HTR-8/SVneo (cell line): Measurements from ENCODE around the gene RAB6B.

Source experiments
- DNase-seq: peaks from one replicate; pipeline ENCODE4 v3.0.0; 2011; ENCODE audit warnings: low spot score, mixed read lengths; ENCODE audit not compliant: insufficient read length
- FAIRE-seq: peaks from 2 replicates; lab custom pipeline; 2011; peaks lifted over from hg19 to GRCh38; lab: Jason Lieb, UNC

RAB6B gene

GRCh38 chr3:133882986-133883586, 12.6 kb downstream of the RAB6B start:
- FAIRE-seq (no peak), DNase-seq (no peak)

DNA sequence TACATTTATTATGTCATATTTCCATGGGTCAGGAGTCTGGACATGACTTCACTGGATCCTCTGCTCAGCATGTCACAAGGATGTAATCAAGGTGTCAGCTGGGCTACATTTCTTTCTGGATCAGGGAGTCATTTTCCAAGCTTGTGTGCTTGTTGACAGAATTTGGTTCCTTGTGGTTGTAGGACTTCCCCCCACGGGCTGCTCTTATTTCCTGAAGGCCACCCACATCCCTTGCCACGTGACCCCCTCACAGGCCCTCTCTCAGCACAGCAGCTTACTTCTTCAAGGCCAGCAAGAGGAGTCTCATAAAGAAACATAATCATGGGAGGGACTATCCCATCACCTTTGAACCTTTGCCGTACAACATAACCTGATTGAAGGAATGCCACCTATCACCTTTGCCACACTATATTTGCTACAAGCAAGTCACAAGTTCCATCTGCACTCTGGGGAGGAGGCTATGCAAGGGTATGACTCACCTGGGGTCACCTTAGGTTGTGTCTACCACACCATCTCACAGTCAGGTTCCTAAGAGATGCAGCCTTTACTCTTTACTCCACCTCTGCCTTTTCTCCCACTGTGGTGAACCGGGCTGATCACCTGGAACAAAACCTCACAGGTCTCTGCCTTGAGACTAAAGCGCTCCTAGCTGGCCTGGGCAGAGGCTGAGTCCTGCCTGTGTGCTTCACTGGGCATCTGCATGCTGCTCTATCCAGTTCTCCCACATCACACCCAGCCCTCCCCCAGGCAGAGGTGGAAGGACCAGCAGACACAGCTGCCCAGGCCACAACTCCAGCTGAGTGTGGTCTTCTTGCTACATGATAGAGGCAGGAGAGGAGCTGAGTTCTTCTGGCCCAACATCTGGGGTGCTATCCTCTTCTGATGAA, 13.5 kb downstream of the RAB6B start:
- FAIRE-seq (no peak), DNase-seq (no peak)

DNA sequence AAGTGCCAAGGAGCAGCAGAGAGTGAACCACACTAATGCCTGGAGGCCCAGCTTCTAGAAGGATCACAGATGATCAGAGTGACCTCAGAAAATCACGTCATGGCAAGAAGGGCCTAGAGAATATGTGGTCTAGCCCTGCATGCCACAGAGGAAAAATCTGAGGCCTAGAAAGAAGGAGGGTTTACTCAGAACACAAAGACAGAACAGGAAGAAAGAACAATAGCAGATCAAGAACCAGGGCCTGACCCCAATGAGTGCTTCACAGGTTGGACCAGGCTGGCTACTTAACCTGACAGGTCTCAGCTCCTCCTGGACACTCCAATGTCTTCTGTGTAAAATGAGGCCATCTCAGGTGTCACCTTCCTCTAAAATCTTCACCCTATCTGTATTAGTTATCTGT, 14.2 kb downstream of the RAB6B start:
- no peak for FAIRE-seq
- DNase-seq = no peak

DNA sequence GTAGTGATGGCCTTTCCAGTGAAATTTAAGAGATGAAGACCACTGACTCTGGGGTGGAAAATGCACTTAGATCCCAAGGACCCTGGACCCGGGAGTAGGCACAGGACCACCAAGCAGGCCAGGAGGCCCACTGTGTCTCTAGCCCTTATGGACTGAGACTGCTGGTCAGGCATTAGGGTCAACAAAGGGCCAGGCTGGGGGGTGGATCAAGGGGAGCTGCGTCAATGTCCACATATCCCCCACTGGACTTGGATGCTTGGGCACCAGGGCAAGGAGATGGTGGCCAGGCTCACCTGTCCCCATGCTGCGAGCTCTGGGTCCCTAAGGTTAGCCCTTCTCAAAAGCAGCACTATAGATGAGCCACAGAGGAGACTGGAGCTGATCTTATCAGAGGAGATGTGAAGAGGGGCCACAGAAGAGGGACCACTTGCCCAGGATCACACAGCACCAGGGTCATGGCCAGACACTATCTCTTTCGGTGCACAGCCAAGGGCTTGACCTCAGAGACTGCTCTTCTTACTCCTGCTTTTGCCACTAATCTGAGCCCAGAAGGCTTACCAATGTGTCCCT, 14.7 kb downstream of the RAB6B start:
- FAIRE-seq (no peak), DNase-seq (no peak)

- FAIRE-seq (no peak), DNase-seq (no peak)
These were observed 15.4 kb downstream of the RAB6B start for GRCh38 chr3:133880287-133880686.

- DNase-seq (no peak), FAIRE-seq (no peak)
These were observed 17.2 kb downstream of the RAB6B start for GRCh38 chr3:133878518-133878917.

DNA sequence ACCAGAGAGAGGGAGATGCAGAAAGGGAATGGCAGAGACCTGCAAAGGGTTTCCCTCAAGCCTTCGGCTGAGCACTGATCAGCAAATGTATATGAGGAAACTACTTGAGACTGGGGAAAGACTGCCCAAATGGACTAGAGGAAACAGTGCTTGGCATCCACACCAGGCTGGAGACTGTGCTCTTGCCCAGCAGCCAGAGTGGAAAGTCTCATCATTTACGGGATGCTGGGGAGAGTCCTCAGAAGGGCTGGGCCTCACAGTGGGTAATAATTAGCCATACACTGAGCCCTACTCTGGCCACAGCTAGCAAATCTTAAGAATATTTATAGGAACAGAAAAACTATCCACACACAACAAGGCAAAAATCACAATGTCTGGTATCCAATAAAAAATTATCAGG, 18.5 kb downstream of the RAB6B start:
- DNase-seq = no peak
- FAIRE-seq = no peak

DNA sequence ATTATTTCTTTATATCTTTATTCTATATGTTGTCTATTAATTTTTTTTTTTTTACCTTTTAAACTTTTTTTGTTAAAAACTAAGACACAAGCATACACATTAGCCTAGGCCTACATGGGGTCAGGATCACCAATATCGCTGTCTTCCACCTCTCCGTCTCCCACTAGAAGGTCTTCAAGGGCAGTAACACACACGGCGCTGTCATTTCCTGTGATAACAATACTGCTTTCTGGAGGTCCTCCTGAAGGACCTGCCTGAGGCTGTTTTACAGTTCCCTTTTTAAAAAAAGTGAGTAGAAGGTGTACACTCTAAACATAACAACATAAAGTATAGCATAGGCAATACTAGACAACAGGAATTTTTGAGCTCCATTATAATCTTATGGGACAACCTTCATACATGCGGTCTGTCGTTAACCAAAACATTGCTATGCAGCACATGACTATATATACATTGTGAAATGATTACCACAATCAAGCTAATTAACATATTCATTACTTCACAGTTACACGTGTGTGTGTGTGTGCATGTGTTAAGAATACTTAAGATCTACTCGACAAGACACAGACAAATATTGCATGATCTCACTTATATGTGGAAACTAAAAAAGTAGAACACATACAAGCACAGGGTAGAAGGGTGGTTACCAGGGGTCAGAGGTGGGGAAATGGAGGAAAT, 20.8 kb downstream of the RAB6B start:
- DNase-seq = no peak
- FAIRE-seq = no peak

DNA sequence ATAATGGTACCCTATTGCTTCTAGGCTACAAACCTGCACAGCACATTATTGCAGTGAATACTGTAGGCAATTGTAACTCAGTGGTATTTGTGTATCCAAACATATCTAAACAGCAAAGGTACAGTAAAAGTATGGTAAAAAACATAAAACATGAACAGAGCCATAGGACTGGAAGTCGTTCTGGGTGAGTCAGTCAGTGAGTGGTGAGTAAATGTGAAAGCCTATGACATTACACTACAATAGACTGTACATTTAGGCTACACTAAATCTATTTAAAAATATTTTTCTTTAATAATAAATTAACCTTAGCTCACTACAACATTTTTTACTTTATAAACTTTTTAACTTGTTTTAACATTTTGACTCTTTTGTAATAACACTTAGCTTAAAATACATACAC, 21.3 kb downstream of the RAB6B start:
- no peak for FAIRE-seq
- DNase-seq = no peak

GRCh38 chr3:133872781-133873180, 22.9 kb downstream of the RAB6B start:
- no peak for FAIRE-seq

DNA sequence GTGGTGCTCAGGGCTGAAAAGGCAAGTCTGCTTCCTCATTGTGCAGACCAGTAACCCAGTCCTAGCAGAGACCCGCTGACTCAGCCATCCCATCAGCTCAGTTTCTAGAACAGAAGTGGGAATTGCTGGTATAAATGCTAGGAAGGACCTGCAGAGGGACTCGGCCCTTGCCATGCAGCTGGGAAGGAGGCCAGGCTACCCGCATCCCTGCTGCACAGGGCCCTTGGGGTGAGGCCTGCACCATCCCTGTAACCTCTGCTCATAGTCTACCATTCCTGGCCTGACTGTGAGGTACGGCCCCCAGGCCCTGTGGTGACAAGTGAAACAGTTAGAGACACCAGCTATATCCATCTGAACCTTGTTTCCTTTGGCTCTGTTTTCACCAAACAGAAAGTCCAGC, 23.5 kb downstream of the RAB6B start:
- DNase-seq (no peak), FAIRE-seq (no peak)

More at GRCh38 chr3:133872781-133873180, 22.9 kb downstream of the RAB6B start:
- DNase-seq = no peak

- DNase-seq (no peak), FAIRE-seq (no peak)
These were observed 24.2 kb downstream of the RAB6B start for GRCh38 chr3:133871368-133872090.

DNA sequence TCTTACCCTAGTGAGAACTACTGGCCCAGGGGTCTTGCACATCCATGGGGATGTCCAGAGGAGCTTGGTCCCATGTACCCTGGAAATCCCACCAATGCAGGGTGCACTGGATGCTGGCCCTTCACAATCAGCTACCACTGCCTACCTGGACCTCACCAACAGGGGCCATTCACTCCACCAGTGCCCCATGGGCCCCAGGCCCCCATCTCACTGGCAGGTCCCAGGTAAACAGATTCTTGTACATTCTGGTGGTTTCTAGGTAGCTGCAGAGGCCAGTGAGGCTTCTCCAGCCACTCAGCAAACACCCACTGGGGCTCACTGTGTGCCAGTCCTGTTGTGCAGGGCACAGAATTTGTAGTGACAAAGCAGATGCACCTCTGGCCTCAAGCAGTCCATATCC, 24.9 kb downstream of the RAB6B start:
- FAIRE-seq = no peak
- DNase-seq = no peak

GRCh38 chr3:133869586-133869985, 26.1 kb downstream of the RAB6B start:
- no peak for FAIRE-seq

GRCh38 chr3:133868758-133869475, 26.8 kb downstream of the RAB6B start:
- no peak for FAIRE-seq
- DNase-seq = no peak

More at GRCh38 chr3:133869586-133869985, 26.1 kb downstream of the RAB6B start:
- no peak for DNase-seq

GRCh38 chr3:133868186-133868585, 27.5 kb downstream of the RAB6B start:
- FAIRE-seq (no peak), DNase-seq (no peak)

- FAIRE-seq (no peak), DNase-seq (no peak)
These were observed 29.5 kb downstream of the RAB6B start for GRCh38 chr3:133866141-133866540.

GRCh38 chr3:133865136-133865855, 30.4 kb downstream of the RAB6B start:
- FAIRE-seq = no peak

GRCh38 chr3:133864616-133865015, 31.1 kb downstream of the RAB6B start:
- DNase-seq = no peak

More at GRCh38 chr3:133865136-133865855, 30.4 kb downstream of the RAB6B start:
- DNase-seq = no peak

More at GRCh38 chr3:133864616-133865015, 31.1 kb downstream of the RAB6B start:
- no peak for FAIRE-seq
